Gastrocnemius medialis (tissue), 4 donors: ENCODE data around the gene VSIG8. TPM values are rescaled to one million over a fixed set of nuclear protein-coding genes. Genes with fewer than 3 reads are reported as not detected.

Source experiments
- ATAC-seq, 2 donors: fragments of 150-250 bp; one replicate each; pipeline ENCODE4 v1.9.1; 2016
- DNase-seq, 2 donors: peaks; one replicate each; pipeline ENCODE4 v3.0.0-alpha.2; 2019
- H3K27ac ChIP-seq, 4 donors: fragments of 200-600 bp; sonication (generic); 1 replicate in 1 of 4; 2 replicates in 3 of 4; pipeline ENCODE4 v1.5.1; 2016 to 2018; ENCODE audit warnings: mild to moderate bottlenecking in 2 of 4, moderate library complexity in 1 of 4
- H3K27me3 ChIP-seq, 3 donors: fragments of 200-600 bp; sonication (generic) in 2 of 3; 1 replicate in 1 of 3; 2 replicates in 2 of 3; pipeline versions ENCODE4 v1.5.1 to v1.6.0; 2016 to 2019; ENCODE audit warnings: mild to moderate bottlenecking in 1 of 3, moderate library complexity in 1 of 3
- H3K36me3 ChIP-seq, 2 donors: fragments of 200-600 bp; sonication (generic) in 1 of 2; one replicate each; pipeline ENCODE4 v1.5.1; 2017 to 2018
- H3K4me1 ChIP-seq, 2 donors: fragments of 200-600 bp; sonication (generic) in 1 of 2; one replicate each; pipeline ENCODE4 v1.5.1; 2016 to 2017; ENCODE audit warnings: mild to moderate bottlenecking in 2 of 2
- H3K4me3 ChIP-seq, 4 donors: fragments of 200-600 bp; sonication (generic) in 3 of 4; 1 replicate in 1 of 4; 2 replicates in 3 of 4; pipeline ENCODE4 v1.5.1; 2016 to 2019; ENCODE audit warnings: mild to moderate bottlenecking in 2 of 4
- H3K9me3 ChIP-seq, 3 donors: fragments of 200-600 bp; sonication (generic) in 2 of 3; 1 replicate in 1 of 3; 2 replicates in 2 of 3; pipeline ENCODE4 v1.5.1; 2016 to 2019
- CTCF ChIP-seq, 5 experiments: fragments of 450-650 bp in 3 of 5; fragments of 200-600 bp in 2 of 5; sonication (generic) in 2 of 5; IDR thresholded peaks in 4 of 5; conservative IDR thresholded peaks in 1 of 5; 1 replicate in 4 of 5; 2 replicates in 1 of 5; pipeline ENCODE4 v1.5.1; 2016 to 2019; ENCODE audit warnings: antibody characterized with exemption in 5 of 5, mild to moderate bottlenecking in 3 of 5, moderate library complexity in 3 of 5
- POLR2A ChIP-seq, 2 donors: fragments of 450-650 bp; IDR thresholded peaks; one replicate each; pipeline ENCODE4 v1.6.1; 2017; ENCODE audit warnings: antibody characterized with exemption in 2 of 2, mild to moderate bottlenecking in 2 of 2, moderate library complexity in 2 of 2
- in situ Hi-C, 4 donors: fragments of 200-750 bp; cut with MboI; loops; one replicate each; pipeline versions ENCODE4 v1.15.0 to v1.8.0; 2017; ENCODE audit warnings: low sequenced_read_pairs in 4 of 4
- intact Hi-C: fragments of 100-400 bp; cut with DNase I; formaldehyde crosslinking; loops from one replicate; pipeline ENCODE4 v1.15.1; 2023; ENCODE audit warnings: low total_unique reads
- total RNA-seq, 4 donors: library from RNA; depleted of rRNA; stranded (reverse); fragments of >200 nt; gene quantifications; one replicate each; pipeline versions ENCODE4 v1.1.0 to v1.2.3, GENCODE V29; 2016

VSIG8 gene
- total RNA-seq, 4 donors from 2014 or later, result not detected

- intact Hi-C loops, result no loop called here
- H3K4me3 ChIP-seq, result no peak overlapping the region
- TF ChIP-seq CTCF (IDR thresholded peaks at IDR 0.05 in 4 of 5, conservative IDR thresholded peaks at IDR 0.05 in 1 of 5), result no peak
- no peak for TF ChIP-seq POLR2A (IDR thresholded peaks at IDR 0.05)
- peak in 1 of 2 donors; percentile 30 for ATAC-seq
- H3K4me1 ChIP-seq, result no peaks in the 10 kb centered on the region
- no peaks in the 10 kb centered on the region for H3K36me3 ChIP-seq
- H3K27ac ChIP-seq, result no peak overlapping the region
- in situ Hi-C loops, result no loop called here
- peak in 1 of 2 donors; percentile 38 for DNase-seq
- no peaks in the 10 kb centered on the region for H3K9me3 ChIP-seq
- H3K27me3 ChIP-seq, result no peaks in the 10 kb centered on the region
These were observed 19.4 kb upstream of the VSIG8 start for GRCh38 chr1:159881622-159882526.

DNA sequence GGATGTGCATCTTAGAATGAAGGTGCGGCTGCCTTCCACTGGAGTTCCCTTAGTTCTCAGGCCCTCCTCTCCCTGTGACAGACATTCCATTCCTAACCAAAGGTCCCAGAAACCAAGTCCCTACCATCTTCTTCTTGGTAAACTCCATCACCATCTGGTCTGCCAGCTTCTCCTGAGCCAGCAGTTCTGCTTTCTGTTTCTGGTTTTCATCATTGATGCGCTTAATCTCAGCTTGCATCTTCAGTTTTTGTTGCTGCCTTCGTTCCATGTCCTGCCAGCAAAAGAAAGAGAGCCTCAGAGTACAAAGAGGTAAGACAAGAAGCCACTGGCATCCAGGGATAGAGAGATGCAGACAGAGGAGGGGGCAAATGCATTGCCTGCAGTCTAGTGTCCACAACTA is 18.0 kb upstream of the VSIG8 start:
- ATAC-seq (no peak), DNase-seq (no peak)
- TF ChIP-seq CTCF (IDR thresholded peaks at IDR 0.05 in 4 of 5, conservative IDR thresholded peaks at IDR 0.05 in 1 of 5) (no peak), POLR2A (IDR thresholded peaks at IDR 0.05) (no peak)
- no peak overlapping the region for H3K4me3 ChIP-seq
- in situ Hi-C loops, result no loop called here
- H3K4me1 ChIP-seq, result no peaks in the 10 kb centered on the region
- intact Hi-C loops, result no loop called here
- H3K36me3 ChIP-seq, result no peaks in the 10 kb centered on the region
- no peak overlapping the region for H3K27ac ChIP-seq
- no peaks in the 10 kb centered on the region for H3K9me3 ChIP-seq
- H3K27me3 ChIP-seq, result no peaks in the 10 kb centered on the region

GRCh38 chr1:159879977-159880376 is 17.5 kb upstream of the VSIG8 start:
- ATAC-seq, result no peak
- Histone ChIP-seq H3K27ac (no peak overlapping the region), H3K27me3 (no peaks in the 10 kb centered on the region), H3K4me3 (no peak overlapping the region), H3K4me1 (no peaks in the 10 kb centered on the region), H3K9me3 (no peaks in the 10 kb centered on the region), H3K36me3 (no peaks in the 10 kb centered on the region)
- DNase-seq, result no peak
- no peak for TF ChIP-seq CTCF (IDR thresholded peaks at IDR 0.05 in 4 of 5, conservative IDR thresholded peaks at IDR 0.05 in 1 of 5)
- no peak for TF ChIP-seq POLR2A (IDR thresholded peaks at IDR 0.05)
- intact Hi-C loops (no loop called here), in situ Hi-C loops (no loop called here)

DNA sequence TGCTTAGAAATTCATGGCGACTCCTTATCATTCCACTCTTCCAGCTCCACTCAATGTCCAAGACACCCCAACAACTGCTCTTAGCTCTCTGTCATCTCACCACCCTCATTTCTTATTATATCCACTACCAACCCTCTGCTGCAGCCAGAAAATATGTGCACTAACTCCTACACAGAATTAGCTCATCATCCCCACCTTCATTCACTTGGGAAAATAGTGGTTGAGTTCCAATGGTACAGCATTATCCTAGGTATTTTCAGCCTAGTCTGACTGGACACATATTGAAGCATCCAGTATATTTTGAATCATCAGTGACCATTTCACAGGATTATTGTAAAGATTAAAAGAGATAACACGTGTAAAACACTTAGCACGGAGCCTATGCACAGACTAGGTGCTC is 16.7 kb upstream of the VSIG8 start:
- Histone ChIP-seq H3K27me3 (no peaks in the 10 kb centered on the region), H3K36me3 (no peaks in the 10 kb centered on the region), H3K4me3 (no peak overlapping the region), H3K9me3 (no peaks in the 10 kb centered on the region), H3K4me1 (no peaks in the 10 kb centered on the region), H3K27ac (no peak overlapping the region)
- no peak for ATAC-seq
- in situ Hi-C loops (no loop called here), intact Hi-C loops (no loop called here)
- TF ChIP-seq CTCF (IDR thresholded peaks at IDR 0.05 in 4 of 5, conservative IDR thresholded peaks at IDR 0.05 in 1 of 5), result no peak
- TF ChIP-seq POLR2A (IDR thresholded peaks at IDR 0.05), result no peak
- no peak for DNase-seq
